GM21390 (cell line): ENCODE results near the gene PRKAG3.
A peak's percentile ranks its signal among the peaks of the same experiment; 100 is the strongest.

Experiments used
- ATAC-seq: cut with Tn5 transposase; IDR thresholded peaks from one replicate; pipeline ENCODE4 v1.9.1; 2021; ENCODE audit not compliant: unreplicated experiment

Gene PRKAG3

GRCh38 chr2:218831378-218831990 lies at the start of gene PRKAG3:
PRKAG3 (minus strand) TSS chr2:218831803.
- no peak for ATAC-seq

- ATAC-seq, result no peak
Measured at GRCh38 chr2:218880859-218881594, 49.4 kb upstream of the PRKAG3 start.

GRCh38 chr2:218880102-218880858 lies 48.7 kb upstream of the PRKAG3 start, which contains the start of gene WNT10A:
WNT10A (plus strand) TSS chr2:218880852; CDS start chr2:218880996, 144 bp downstream.
- peak; percentile 59 for ATAC-seq

GRCh38 chr2:218879776-218880101 lies 48.1 kb upstream of the PRKAG3 start:
- ATAC-seq, result no peak

GRCh38 chr2:218878926-218879761 lies 47.5 kb upstream of the PRKAG3 start:
- ATAC-seq, result no peak

GRCh38 chr2:218878486-218878885 lies 46.9 kb upstream of the PRKAG3 start:
- no peak for ATAC-seq

- no peak for ATAC-seq
Measured at GRCh38 chr2:218877891-218878290, 46.3 kb upstream of the PRKAG3 start.

GRCh38 chr2:218877331-218877730 lies 45.7 kb upstream of the PRKAG3 start:
- ATAC-seq, result no peak

- ATAC-seq, result no peak
Measured at GRCh38 chr2:218876562-218877219, 45.1 kb upstream of the PRKAG3 start.

GRCh38 chr2:218875692-218876246 lies 44.2 kb upstream of the PRKAG3 start:
- no peak for ATAC-seq

- ATAC-seq, result no peak
Measured at GRCh38 chr2:218873359-218874194, 42.0 kb upstream of the PRKAG3 start.

GRCh38 chr2:218872645-218873358 lies 41.2 kb upstream of the PRKAG3 start:
- no peak for ATAC-seq

- no peak for ATAC-seq
Measured at GRCh38 chr2:218871345-218872302, 40.0 kb upstream of the PRKAG3 start.

GRCh38 chr2:218870984-218871344 lies 39.4 kb upstream of the PRKAG3 start:
- no peak for ATAC-seq

GRCh38 chr2:218869064-218869463 lies 37.5 kb upstream of the PRKAG3 start:
- no peak for ATAC-seq

GRCh38 chr2:218867900-218868299 lies 36.3 kb upstream of the PRKAG3 start:
- ATAC-seq, result no peak

GRCh38 chr2:218865999-218866398 lies 34.4 kb upstream of the PRKAG3 start:
- no peak for ATAC-seq

GRCh38 chr2:218865396-218865795 lies 33.8 kb upstream of the PRKAG3 start:
- no peak for ATAC-seq
